Measurements from ENCODE around the gene GPRASP2.

GPRASP2 gene

DNA sequence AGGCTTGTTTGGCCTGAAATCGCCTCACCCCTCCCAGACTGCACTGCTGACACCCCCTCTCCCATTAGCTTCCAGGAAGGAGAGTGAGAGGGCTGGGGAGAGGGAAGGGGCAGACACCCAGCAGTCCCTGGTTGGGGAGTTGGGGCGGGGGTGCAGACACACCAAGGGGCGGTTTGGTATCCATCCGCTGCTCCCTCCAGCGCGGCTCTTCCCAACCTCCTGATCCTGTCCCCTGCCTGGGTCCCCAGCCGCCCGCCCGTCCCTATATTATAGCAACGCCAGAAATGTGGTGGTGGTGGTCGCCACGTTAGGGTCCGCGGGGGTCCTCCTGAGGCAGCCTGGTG is 33.2 kb downstream of the GPRASP2 start:
- DNase-seq (ENCODE audit: low spot score): no peak

- DNase-seq (ENCODE audit: low spot score): no peak
Observed at GRCh38 chrX:102745857-102746584, 33.8 kb downstream of the GPRASP2 start.

DNA sequence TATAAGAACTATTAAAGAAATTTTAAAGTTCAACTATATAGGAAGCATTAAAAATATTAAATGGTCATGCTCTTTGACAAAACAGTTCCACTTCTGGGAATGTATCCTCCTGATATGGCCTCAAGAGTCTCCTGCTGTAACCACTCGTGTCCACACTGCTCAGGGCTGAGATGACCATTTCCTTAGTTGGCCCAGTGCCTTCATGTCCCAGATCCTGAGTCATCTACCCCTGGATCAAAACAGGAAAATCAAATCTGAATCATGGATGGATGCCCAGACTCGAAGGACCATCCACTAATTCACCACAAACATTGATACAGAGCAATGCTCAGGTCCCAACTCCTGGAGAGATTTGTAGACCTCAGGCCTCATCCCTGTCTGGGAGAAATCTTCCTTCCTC is 53.0 kb downstream of the GPRASP2 start:
- no peak for DNase-seq (ENCODE audit: low spot score)

DNA sequence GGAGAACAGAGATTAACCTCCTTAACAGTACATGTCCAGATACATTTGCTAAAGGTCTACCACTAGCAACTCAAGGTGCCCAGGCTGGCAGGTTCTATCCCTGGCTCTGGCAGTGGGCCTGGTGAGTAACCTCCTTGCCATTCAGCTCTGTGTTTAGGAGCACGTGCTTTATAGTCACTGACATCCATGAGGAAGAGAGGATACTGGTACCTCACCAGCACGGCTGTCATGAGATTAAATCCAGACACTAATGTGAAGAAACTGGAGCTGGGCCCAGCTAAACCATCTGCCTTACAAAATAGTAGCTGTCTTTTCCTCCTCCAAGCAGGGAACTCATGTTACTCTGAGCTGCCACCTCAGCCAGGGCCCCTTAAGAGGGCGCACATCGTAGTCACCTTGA is 53.6 kb downstream of the GPRASP2 start:
- DNase-seq (ENCODE audit: low spot score): no peak

DNA sequence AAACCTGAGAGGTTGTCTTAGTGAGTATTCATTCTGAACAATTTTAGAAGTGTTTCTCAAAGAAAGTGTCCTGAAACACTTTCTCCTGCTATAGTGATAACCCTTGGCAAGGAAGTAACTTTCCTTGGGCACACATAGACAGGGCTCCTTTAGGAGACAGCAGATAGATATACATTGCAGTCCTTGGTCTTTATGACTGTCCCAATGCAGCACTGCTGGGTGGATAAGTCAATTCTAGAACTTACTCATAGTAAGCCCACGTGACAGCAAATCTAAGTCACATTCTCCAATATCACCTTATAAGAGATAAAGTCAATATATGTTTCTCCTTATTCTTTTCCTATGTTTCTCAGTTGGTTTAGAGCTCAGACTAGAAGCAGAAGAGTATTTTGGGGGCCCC is 55.0 kb downstream of the GPRASP2 start:
- no peak for DNase-seq (ENCODE audit: low spot score)

All from CD4-positive, alpha-beta T cell treated with Interleukin-2 at 100 ng/mL for 4 hours (primary cell).